GM19099 (cell line): ENCODE results near the gene TBCA.

Source experiments
- POLR2A ChIP-seq: IDR thresholded peaks from 3 replicates; pipeline ENCODE4 v1.6.1; 2011; ENCODE audit warnings: low read depth; ENCODE audit not compliant: insufficient read length; ENCODE audit errors: extremely low read depth

TBCA gene

GRCh38 chr5:77743181-77743580 is 33.0 kb downstream of the TBCA start:
- TF ChIP-seq POLR2A: no peak

GRCh38 chr5:77741608-77742007 is 34.5 kb downstream of the TBCA start:
- no peak for TF ChIP-seq POLR2A

GRCh38 chr5:77734885-77735284 is 41.3 kb downstream of the TBCA start:
- no peak for TF ChIP-seq POLR2A

GRCh38 chr5:77733130-77733529 is 43.0 kb downstream of the TBCA start:
- no peak for TF ChIP-seq POLR2A

- no peak for TF ChIP-seq POLR2A
These were observed 48.9 kb downstream of the TBCA start for GRCh38 chr5:77727190-77727589.

GRCh38 chr5:77725616-77726015 is 50.5 kb downstream of the TBCA start:
- no peak for TF ChIP-seq POLR2A

- no peak for TF ChIP-seq POLR2A
These were observed 51.2 kb downstream of the TBCA start for GRCh38 chr5:77724934-77725333.

- no peak for TF ChIP-seq POLR2A
These were observed 56.3 kb downstream of the TBCA start for GRCh38 chr5:77719666-77720363.

GRCh38 chr5:77718934-77719610 is 57.1 kb downstream of the TBCA start:
- no peak for TF ChIP-seq POLR2A

- TF ChIP-seq POLR2A: no peak
These were observed 66.0 kb downstream of the TBCA start for GRCh38 chr5:77709993-77710685.

GRCh38 chr5:77709340-77709739 is 66.8 kb downstream of the TBCA start:
- TF ChIP-seq POLR2A: no peak

- TF ChIP-seq POLR2A: no peak
These were observed 68.3 kb downstream of the TBCA start for GRCh38 chr5:77707791-77708190.

- no peak for TF ChIP-seq POLR2A
These were observed 77.2 kb downstream of the TBCA start for GRCh38 chr5:77698920-77699319.

- no peak for TF ChIP-seq POLR2A
These were observed 78.4 kb downstream of the TBCA start for GRCh38 chr5:77697692-77698091.

GRCh38 chr5:77696120-77696519 is 80.0 kb downstream of the TBCA start:
- TF ChIP-seq POLR2A: no peak

- no peak for TF ChIP-seq POLR2A
These were observed 82.2 kb downstream of the TBCA start for GRCh38 chr5:77693913-77694312.
